Dendritic cell treated with granulocyte-macrophage colony-stimulating factor and Interleukin-4, amounts not matched to agents 40 ng/mL and 50 ng/mL, for 4 days (primary cell): ENCODE results near the gene SLC30A2.

Experiments
- H3K27ac Mint-ChIP-seq: one replicate; pipeline ENCODE4 v1.8.0; 2022; ENCODE audit warnings: mild to moderate bottlenecking, mixed read lengths
- H3K27me3 Mint-ChIP-seq: one replicate; pipeline ENCODE4 v1.8.0; 2022; ENCODE audit warnings: mild to moderate bottlenecking, mixed read lengths
- H3K36me3 Mint-ChIP-seq: one replicate; pipeline ENCODE4 v1.8.0; 2022; ENCODE audit warnings: low read depth, mixed read lengths
- H3K4me1 Mint-ChIP-seq: one replicate; pipeline ENCODE4 v1.8.0; 2022; ENCODE audit warnings: low read depth, mixed read lengths
- H3K4me3 Mint-ChIP-seq: one replicate; pipeline ENCODE4 v1.8.0; 2022; ENCODE audit warnings: mild to moderate bottlenecking, moderate library complexity, mixed read lengths
- H3K9me3 Mint-ChIP-seq: one replicate; pipeline ENCODE4 v1.8.0; 2022; ENCODE audit warnings: mixed read lengths
- intact Hi-C: fragments of 100-400 bp; cut with micrococcal nuclease; formaldehyde crosslinking; loops from one replicate; pipeline ENCODE4 v1.15.0; 2022

SLC30A2 gene

DNA sequence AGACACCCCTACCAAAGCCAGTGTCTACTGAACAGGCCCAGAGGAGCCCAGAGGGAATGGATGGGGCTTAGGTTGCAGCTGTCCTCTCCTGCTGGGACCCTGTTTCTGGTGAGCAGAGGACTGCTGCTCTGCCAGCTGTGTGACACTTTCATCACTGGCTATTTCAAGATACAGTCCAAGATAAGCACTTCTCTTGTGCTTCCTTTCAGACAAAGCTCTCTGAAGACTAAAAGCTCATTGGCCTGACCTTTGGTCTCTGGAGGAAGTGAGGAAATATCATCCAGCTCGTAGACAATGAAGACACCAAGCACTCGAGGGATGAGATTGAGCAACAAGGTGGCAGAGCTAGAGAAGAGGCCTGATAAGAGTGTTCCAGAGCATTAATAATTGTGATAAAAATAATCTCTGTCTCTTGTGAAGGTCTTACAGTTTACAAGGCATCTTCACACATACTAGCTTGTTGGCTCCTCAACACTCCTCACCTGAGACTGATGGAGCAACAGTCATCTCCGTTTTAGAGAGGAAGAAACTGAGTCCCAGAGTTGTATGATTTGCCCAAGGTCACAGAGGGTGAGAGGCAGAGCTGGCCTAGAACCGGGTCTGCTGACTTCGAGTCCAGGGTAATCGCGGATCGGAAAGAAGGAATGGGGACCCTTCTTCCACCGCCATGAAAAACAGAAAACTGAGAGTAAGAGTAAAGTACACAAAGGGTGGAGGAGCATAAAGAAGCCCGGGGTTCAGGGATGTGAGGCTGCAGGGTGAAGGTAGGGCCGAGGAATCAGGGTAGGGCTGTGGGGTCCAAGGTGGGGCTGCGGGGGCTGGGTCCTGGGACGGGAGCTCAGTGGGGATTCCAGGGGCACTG lies 48.7 kb downstream of the SLC30A2 start:
- peaks cover 22% of the 10 kb centered on the region for H3K36me3 Mint-ChIP-seq
- intact Hi-C loops, result loop anchor here (5.0 kb wide), 1 partner anchor 175 kb away; no protein-coding TSS in a partner anchor
- peak overlapping the region; percentile 97 for H3K27ac Mint-ChIP-seq
- H3K9me3 Mint-ChIP-seq, result no peaks in the 10 kb centered on the region
- peaks cover 45% of the 10 kb centered on the region for H3K4me1 Mint-ChIP-seq
- peak overlapping the region; percentile 97 for H3K4me3 Mint-ChIP-seq
- H3K27me3 Mint-ChIP-seq, result no peaks in the 10 kb centered on the region

DNA sequence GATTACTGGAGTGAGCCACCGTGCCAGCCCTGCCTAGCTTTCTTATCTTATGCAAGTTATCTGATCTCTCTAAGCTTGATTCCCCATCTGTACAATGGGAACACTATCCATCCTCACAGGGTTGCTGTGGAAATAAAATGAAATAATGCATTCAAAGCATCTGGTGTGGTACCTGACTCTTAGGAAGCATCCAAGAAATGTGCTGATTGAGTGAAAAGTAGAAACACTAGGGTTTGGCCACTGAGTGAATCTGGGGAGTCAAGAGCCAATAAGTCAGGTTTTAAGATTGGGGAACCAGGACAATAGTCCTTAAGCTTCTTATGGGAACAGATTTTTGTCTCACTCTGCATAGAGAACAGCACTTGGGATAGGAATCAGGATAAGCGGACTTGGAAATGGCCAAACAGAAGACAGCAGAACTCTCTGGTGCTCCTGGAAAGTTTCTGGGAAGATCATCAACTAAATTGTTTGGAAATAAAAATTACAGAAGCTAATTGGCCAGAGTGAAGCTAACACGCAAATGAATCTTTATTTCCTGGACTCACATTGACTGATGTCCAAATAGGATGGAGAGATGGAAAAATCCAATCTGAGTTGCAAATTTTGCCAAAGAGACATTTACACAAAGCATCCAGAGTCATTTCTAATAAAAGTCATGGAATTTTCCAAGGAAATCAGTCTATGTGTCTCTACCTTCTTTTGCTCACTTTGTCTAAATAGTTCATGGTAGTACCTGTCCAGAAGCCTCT lies 51.3 kb downstream of the SLC30A2 start:
- Mint-ChIP-seq H3K27me3 (no peaks in the 10 kb centered on the region), H3K4me3 (no peak overlapping the region), H3K36me3 (peaks cover 26% of the 10 kb centered on the region), H3K27ac (no peak overlapping the region), H3K9me3 (no peaks in the 10 kb centered on the region), H3K4me1 (peaks cover 68% of the 10 kb centered on the region)
- intact Hi-C loops, result loop anchor here (5.0 kb wide), 1 partner anchor 172 kb away; no protein-coding TSS in a partner anchor

- Mint-ChIP-seq H3K36me3 (peaks cover 38% of the 10 kb centered on the region), H3K4me3 (no peak overlapping the region)
- intact Hi-C loops, result no loop called here
Observed at GRCh38 chr1:25993197-25993951, 52.5 kb downstream of the SLC30A2 start.

GRCh38 chr1:25992689-25993171 lies 53.2 kb downstream of the SLC30A2 start:
- no peaks in the 10 kb centered on the region for H3K27me3 Mint-ChIP-seq
- peaks cover 44% of the 10 kb centered on the region for H3K36me3 Mint-ChIP-seq
- H3K9me3 Mint-ChIP-seq, result no peaks in the 10 kb centered on the region
- H3K4me3 Mint-ChIP-seq, result no peak overlapping the region
- intact Hi-C loops, result no loop called here
- H3K4me1 Mint-ChIP-seq, result peaks cover 70% of the 10 kb centered on the region
- H3K27ac Mint-ChIP-seq, result no peak overlapping the region

More at GRCh38 chr1:25993197-25993951, 52.5 kb downstream of the SLC30A2 start:
- Mint-ChIP-seq H3K27ac (no peak overlapping the region), H3K27me3 (no peaks in the 10 kb centered on the region), H3K9me3 (no peaks in the 10 kb centered on the region), H3K4me1 (peaks cover 74% of the 10 kb centered on the region)

GRCh38 chr1:25991937-25992688 lies 53.8 kb downstream of the SLC30A2 start:
- Mint-ChIP-seq H3K36me3 (peaks cover 44% of the 10 kb centered on the region), H3K27me3 (no peaks in the 10 kb centered on the region), H3K27ac (no peak overlapping the region), H3K4me3 (no peak overlapping the region), H3K4me1 (peaks cover 65% of the 10 kb centered on the region), H3K9me3 (no peaks in the 10 kb centered on the region)
- intact Hi-C loops, result no loop called here

GRCh38 chr1:25990702-25991395 lies 55.1 kb downstream of the SLC30A2 start:
- intact Hi-C loops, result no loop called here
- H3K36me3 Mint-ChIP-seq, result peaks cover 51% of the 10 kb centered on the region
- peaks cover 59% of the 10 kb centered on the region for H3K4me1 Mint-ChIP-seq
- no peaks in the 10 kb centered on the region for H3K9me3 Mint-ChIP-seq
- H3K27me3 Mint-ChIP-seq, result no peaks in the 10 kb centered on the region
- H3K27ac Mint-ChIP-seq, result no peak overlapping the region
- no peak overlapping the region for H3K4me3 Mint-ChIP-seq

GRCh38 chr1:25990251-25990650 lies 55.7 kb downstream of the SLC30A2 start:
- intact Hi-C loops, result no loop called here
- H3K27me3 Mint-ChIP-seq, result no peaks in the 10 kb centered on the region
- H3K36me3 Mint-ChIP-seq, result peaks cover 57% of the 10 kb centered on the region
- H3K27ac Mint-ChIP-seq, result no peak overlapping the region
- H3K9me3 Mint-ChIP-seq, result no peaks in the 10 kb centered on the region
- peaks cover 59% of the 10 kb centered on the region for H3K4me1 Mint-ChIP-seq
- no peak overlapping the region for H3K4me3 Mint-ChIP-seq

DNA sequence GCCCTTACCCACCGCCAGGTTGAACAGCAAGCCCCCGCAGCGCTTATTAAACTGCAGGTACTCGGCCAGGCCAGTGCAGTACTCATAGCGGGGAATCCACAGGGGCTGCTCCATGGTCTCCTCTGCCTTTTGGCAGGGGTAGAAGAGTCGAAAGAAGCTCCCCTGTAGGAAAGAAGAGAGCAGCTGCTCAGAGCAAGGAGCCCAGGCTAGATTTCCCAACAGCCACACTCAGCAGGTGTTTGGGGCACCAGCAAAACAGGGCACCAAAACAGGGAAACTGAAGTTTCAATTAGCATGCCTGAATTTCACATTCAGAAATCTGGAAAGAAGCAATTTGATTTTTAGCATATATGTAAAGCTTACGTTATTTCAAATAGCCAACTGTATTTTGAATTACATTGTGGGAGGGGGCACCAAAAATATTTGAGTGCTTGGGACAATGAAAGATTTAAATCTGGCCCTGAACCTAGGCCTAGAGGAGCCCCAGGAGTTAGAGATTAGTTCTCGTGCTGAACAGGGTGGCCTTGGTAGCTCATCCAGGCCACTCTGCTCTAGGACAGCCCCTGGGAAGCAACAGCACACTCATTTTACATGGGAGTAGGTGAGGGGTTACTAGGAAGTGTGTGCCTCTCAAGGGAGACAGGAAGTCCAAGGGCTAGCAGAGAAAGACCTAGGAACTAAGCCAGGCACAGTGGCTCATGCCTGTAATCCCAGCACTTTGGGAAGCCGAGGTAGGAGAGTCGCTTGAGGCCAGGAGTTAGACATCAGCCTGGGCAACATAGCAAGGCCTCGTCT lies 56.3 kb downstream of the SLC30A2 start:
- Mint-ChIP-seq H3K36me3 (peaks cover 62% of the 10 kb centered on the region), H3K4me3 (no peak overlapping the region), H3K27me3 (no peaks in the 10 kb centered on the region), H3K4me1 (peaks cover 53% of the 10 kb centered on the region), H3K27ac (no peak overlapping the region), H3K9me3 (no peaks in the 10 kb centered on the region)
- intact Hi-C loops, result no loop called here

DNA sequence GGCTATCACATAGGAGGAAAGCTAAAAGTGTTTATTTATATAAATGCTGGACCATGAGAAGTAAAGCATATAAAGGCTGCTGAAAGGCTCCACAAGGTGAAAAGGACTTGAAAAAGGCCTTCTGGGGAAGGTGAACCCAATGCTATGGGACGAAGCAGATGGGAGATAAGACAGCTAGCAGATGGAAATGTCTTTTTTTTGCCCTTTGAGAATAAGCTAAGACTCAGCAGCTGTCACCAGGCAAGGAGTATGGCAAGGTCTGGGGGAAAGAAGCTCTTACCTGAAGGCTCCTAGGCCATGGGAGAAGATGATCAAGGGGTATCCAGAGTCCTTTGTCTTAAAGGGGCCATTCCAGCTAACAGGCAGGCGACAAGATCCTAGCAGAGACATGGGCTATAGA lies 58.0 kb downstream of the SLC30A2 start:
- intact Hi-C loops, result no loop called here
- no peaks in the 10 kb centered on the region for H3K27me3 Mint-ChIP-seq
- no peaks in the 10 kb centered on the region for H3K9me3 Mint-ChIP-seq
- H3K36me3 Mint-ChIP-seq, result peaks cover 65% of the 10 kb centered on the region
- H3K27ac Mint-ChIP-seq, result no peak overlapping the region
- H3K4me1 Mint-ChIP-seq, result peaks cover 41% of the 10 kb centered on the region
- no peak overlapping the region for H3K4me3 Mint-ChIP-seq
